K562 (cell line): ENCODE measurements around the gene SETDB2. TPM values are rescaled to one million over a fixed set of nuclear protein-coding genes. Genes with fewer than 3 reads are reported as not detected.

Experiments used
- ATAC-seq: fragments of 200-7000 bp; cut with Tn5 transposase; 3 replicates; pipeline ENCODE4 v1.9.1; 2020; ENCODE audit warnings: moderate library complexity
- BruUV-seq: library from RNA; stranded (reverse); fragments of 400-500 nt; replicated peaks from 2 replicates; lab custom pipeline; 2021; lab: Mats Ljungman, UMichigan
- CTCF ChIA-PET: fragments of 300-600 bp; formaldehyde crosslinking; extraction: SDS; loops from one replicate; lab custom pipeline; 2021; ENCODE audit warnings: low intra/inter-chr PET ratio; lab: Yijun Ruan, JAX
- POLR2A ChIA-PET: fragments of 300-600, 350-650 bp; sonication (Branson Sonifier 250); formaldehyde crosslinking; extraction: SDS; loops from one replicate; lab custom pipeline; 2021; ENCODE audit warnings: antibody characterized with exemption, inconsistent platforms; lab: Yijun Ruan, JAX
- DNase-seq, 4 experiments: peaks; one replicate each; pipeline versions ENCODE4 v3.0.0 to v3.0.0-alpha.2; 2011 to 2018; ENCODE audit warnings: low spot score in 3 of 4, mixed read lengths in 3 of 4; ENCODE audit errors: extremely low read depth in 1 of 4
- FAIRE-seq: peaks from 2 replicates; lab custom pipeline; 2011; peaks lifted over from hg19 to GRCh38; lab: Jason Lieb, UNC
- H2AFZ ChIP-seq: 2 replicates; pipeline ENCODE4 v1.6.0; 2011; ENCODE audit warnings: low read depth, low read length, control low read depth, inconsistent platforms
- H3K27ac ChIP-seq: fragments of 200-600 bp; 3 replicates; pipeline ENCODE4 v1.8.0; 2011; ENCODE audit warnings: low read depth, mild to moderate bottlenecking, control low read depth, inconsistent platforms, low read length, moderate library complexity, mixed read lengths; ENCODE audit errors: extremely low read depth
- H3K27me3 ChIP-seq, 2 experiments: fragments of 300-600 bp in 1 of 2; 2 replicates in 1 of 2; 3 replicates in 1 of 2; pipeline versions ENCODE4 v1.6.0 to v1.8.0; 2011; ENCODE audit warnings: inconsistent platforms in 2 of 2, low read length in 2 of 2, mild to moderate bottlenecking in 1 of 2, mixed read lengths in 1 of 2, moderate library complexity in 1 of 2; ENCODE audit not compliant: control insufficient read depth in 2 of 2, insufficient read depth in 2 of 2
- H3K36me3 ChIP-seq: fragments of 300-600 bp; 3 replicates; pipeline ENCODE4 v1.8.0; 2011; ENCODE audit warnings: mild to moderate bottlenecking, low read length, inconsistent platforms; ENCODE audit not compliant: control insufficient read depth, insufficient read depth
- H3K4me1 ChIP-seq, 2 experiments: fragments of 200-600 bp in 1 of 2; replicated peaks in 1 of 2; 2 replicates in 1 of 2; 3 replicates in 1 of 2; pipeline versions ENCODE4 v1.5.1 to v1.8.0; 2011; ENCODE audit warnings: inconsistent platforms in 2 of 2, low read length in 2 of 2, mild to moderate bottlenecking in 1 of 2, mixed read lengths in 1 of 2, moderate library complexity in 1 of 2; ENCODE audit not compliant: control insufficient read depth in 2 of 2, insufficient read depth in 2 of 2
- H3K4me2 ChIP-seq: 2 replicates; pipeline ENCODE4 v1.6.1; 2011; ENCODE audit warnings: low read length, control low read depth, inconsistent platforms, mixed read lengths; ENCODE audit not compliant: insufficient read depth
- H3K4me3 ChIP-seq: fragments of 200-600 bp; sonication (generic), shearing (Covaris generic); 2 replicates; pipeline ENCODE4 v1.5.1; 2016; ENCODE audit warnings: control low read depth, inconsistent platforms
- H3K79me2 ChIP-seq: fragments of 200-600 bp; 3 replicates; pipeline ENCODE4 v1.8.0; 2011; ENCODE audit warnings: low read length, inconsistent platforms; ENCODE audit not compliant: control insufficient read depth, insufficient read depth
- H3K9ac ChIP-seq, 2 experiments: 2 replicates each; pipeline versions ENCODE4 v1.6.0 to v1.6.1; 2011; ENCODE audit warnings: low read depth in 2 of 2, low read length in 2 of 2, control low read depth in 1 of 2, inconsistent platforms in 1 of 2, mild to moderate bottlenecking in 1 of 2, mixed read lengths in 1 of 2; ENCODE audit not compliant: insufficient read depth in 1 of 2
- H3K9me1 ChIP-seq: one replicate; pipeline ENCODE4 v1.6.0; 2011; ENCODE audit warnings: inconsistent platforms, mild to moderate bottlenecking, low read length, moderate library complexity; ENCODE audit not compliant: control insufficient read depth, insufficient read depth
- H3K9me3 ChIP-seq: replicated peaks from 2 replicates; pipeline ENCODE4 v1.5.1; 2011; ENCODE audit warnings: low read depth, low read length, inconsistent platforms; ENCODE audit not compliant: control insufficient read depth, insufficient read depth
- H4K20me1 ChIP-seq: replicated peaks from 2 replicates; pipeline ENCODE4 v1.6.1; 2011; ENCODE audit warnings: low read length, inconsistent platforms, mixed read lengths; ENCODE audit not compliant: control insufficient read depth, insufficient read depth
- ARID2 ChIP-seq: fragments of 450-650 bp; IDR thresholded peaks from 2 replicates; pipeline ENCODE4 v1.6.1; 2017; ENCODE audit warnings: antibody characterized with exemption, mild to moderate bottlenecking
- CGGBP1 ChIP-seq: fragments of 250-450 bp; sonication (Bioruptor Pico); IDR thresholded peaks from 2 replicates; pipeline ENCODE4 v1.9.0; 2021; ENCODE audit warnings: mild to moderate bottlenecking
- DACH1 ChIP-seq: fragments of 450-650 bp; IDR thresholded peaks from 2 replicates; pipeline ENCODE4 v1.6.1; 2018; ENCODE audit not compliant: partially characterized antibody
- HDAC1 ChIP-seq, 2 experiments: fragments of 450-650 bp; IDR thresholded peaks; 2 replicates each; pipeline ENCODE4 v1.6.1; 2016 to 2017; ENCODE audit warnings: inconsistent platforms in 1 of 2, mild to moderate bottlenecking in 1 of 2, moderate library complexity in 1 of 2
- JUN ChIP-seq, 2 experiments: sonication (generic) in 1 of 2; formaldehyde crosslinking in 1 of 2; IDR thresholded peaks; 2 replicates each; pipeline versions ENCODE4 v1.6.1 to v1.8.0; 2012 to 2022; ENCODE audit warnings: borderline replicate concordance in 2 of 2, mild to moderate bottlenecking in 2 of 2, improper control_type of control experiment in 1 of 2, low read depth in 1 of 2, low read length in 1 of 2, missing genetic modification reagents in 1 of 2
- KLF10 ChIP-seq: fragments of 250-450 bp; sonication (Bioruptor Pico); IDR thresholded peaks from 2 replicates; pipeline ENCODE4 v1.6.1; 2021; ENCODE audit warnings: matching md5 sums
- POLR3G ChIP-seq: IDR thresholded peaks from 2 replicates; pipeline ENCODE4 v1.6.1; 2011; ENCODE audit not compliant: insufficient read length, insufficient replicate concordance; ENCODE audit errors: extremely low read depth
- PTRF ChIP-seq: fragments of 450-650 bp; IDR thresholded peaks from 2 replicates; pipeline ENCODE4 v1.6.1; 2016; ENCODE audit warnings: mild to moderate bottlenecking, missing genetic modification characterization, missing compliant biosample characterization
- PTTG1 ChIP-seq: fragments of 450-650 bp; IDR thresholded peaks from 2 replicates; pipeline ENCODE4 v1.6.1; 2016; ENCODE audit warnings: low read depth, mild to moderate bottlenecking, missing genetic modification characterization, missing compliant biosample characterization
- RFX5 ChIP-seq: IDR thresholded peaks from 2 replicates; pipeline ENCODE4 v1.6.1; 2011; ENCODE audit warnings: low read depth, mild to moderate bottlenecking, improper control_type of control experiment, low read length
- TSHZ1 ChIP-seq: fragments of 250-450 bp; sonication (Bioruptor Pico); IDR thresholded peaks from 2 replicates; pipeline ENCODE4 v1.4.0; 2020; ENCODE audit warnings: mild to moderate bottlenecking, moderate library complexity
- ZC3H4 ChIP-seq: sonication (generic); formaldehyde crosslinking; IDR thresholded peaks from 2 replicates; pipeline ENCODE4 v1.9.0; 2021; ENCODE audit warnings: missing genetic modification reagents, borderline replicate concordance
- ZHX1 ChIP-seq: fragments of 150-350 bp; conservative IDR thresholded peaks from 2 replicates; pipeline ENCODE4 v1.6.1; 2014; ENCODE audit warnings: low read length
- ZNF146 ChIP-seq: IDR thresholded peaks from one replicate; pipeline ENCODE4 v1.6.1; 2018; ENCODE audit warnings: missing compliant biosample characterization; ENCODE audit not compliant: unreplicated experiment
- whole genome bisulfite sequencing: fragments of 100-300 bp; shearing (Covaris generic); methylation state at CpG from one replicate; pipeline ENCODE4 v1.1.6; 2016; ENCODE audit warnings: low coverage, mixed read lengths; ENCODE audit not compliant: insufficient coverage; ENCODE audit errors: missing lambda C conversion rate; 5-methylcytosine and 5-hydroxymethylcytosine counted together
- in situ Hi-C: fragments of 300-500 bp; cut with MboI; formaldehyde crosslinking; loops from 4 replicates; pipeline ENCODE4 v1.15.0; 2018; ENCODE audit warnings: inconsistent platforms, mixed read lengths
- intact Hi-C: fragments of 100-400 bp; cut with micrococcal nuclease; formaldehyde crosslinking; loops from 2 replicates; pipeline ENCODE4 v1.14.2; 2022
- polyA plus RNA-seq, 8 experiments: library from polyadenylated mRNA; depleted of rRNA in 4 of 8; stranded (reverse) in 5 of 8; unstranded in 3 of 8; fragments of >200 nt; fragmentation: Nextera tagmentation in 2 of 8; fragmentation: Illumina TruSeq in 1 of 8; extraction: Ambion mirVana in 2 of 8; extraction: Trizol in 1 of 8; gene quantifications; 2 replicates each; pipeline versions ENCODE4 v1.2.1 to v1.2.3, GENCODE V29; 2011 to 2014; ENCODE audit warnings: inconsistent platforms in 1 of 8, missing spikeins in 1 of 8
- total RNA-seq, 7 experiments: library from RNA; depleted of rRNA in 6 of 7; stranded (reverse); fragments of >200 nt in 6 of 7; fragmentation: Illumina TruSeq in 2 of 7; extraction: Trizol in 2 of 7; gene quantifications; 2 replicates each; pipeline versions ENCODE4 v1.2.1 to v1.2.3, GENCODE V29; 2011 to 2021; ENCODE audit warnings: low replicate concordance in 1 of 7

The SETDB2 gene
- total and polyA plus RNA-seq, 9 of the 15 experiments (the other 6 are each of a cell fraction or from before 2014, with no cell fraction given): 1.0 to 9.0 (median 6.1) TPM

DNA sequence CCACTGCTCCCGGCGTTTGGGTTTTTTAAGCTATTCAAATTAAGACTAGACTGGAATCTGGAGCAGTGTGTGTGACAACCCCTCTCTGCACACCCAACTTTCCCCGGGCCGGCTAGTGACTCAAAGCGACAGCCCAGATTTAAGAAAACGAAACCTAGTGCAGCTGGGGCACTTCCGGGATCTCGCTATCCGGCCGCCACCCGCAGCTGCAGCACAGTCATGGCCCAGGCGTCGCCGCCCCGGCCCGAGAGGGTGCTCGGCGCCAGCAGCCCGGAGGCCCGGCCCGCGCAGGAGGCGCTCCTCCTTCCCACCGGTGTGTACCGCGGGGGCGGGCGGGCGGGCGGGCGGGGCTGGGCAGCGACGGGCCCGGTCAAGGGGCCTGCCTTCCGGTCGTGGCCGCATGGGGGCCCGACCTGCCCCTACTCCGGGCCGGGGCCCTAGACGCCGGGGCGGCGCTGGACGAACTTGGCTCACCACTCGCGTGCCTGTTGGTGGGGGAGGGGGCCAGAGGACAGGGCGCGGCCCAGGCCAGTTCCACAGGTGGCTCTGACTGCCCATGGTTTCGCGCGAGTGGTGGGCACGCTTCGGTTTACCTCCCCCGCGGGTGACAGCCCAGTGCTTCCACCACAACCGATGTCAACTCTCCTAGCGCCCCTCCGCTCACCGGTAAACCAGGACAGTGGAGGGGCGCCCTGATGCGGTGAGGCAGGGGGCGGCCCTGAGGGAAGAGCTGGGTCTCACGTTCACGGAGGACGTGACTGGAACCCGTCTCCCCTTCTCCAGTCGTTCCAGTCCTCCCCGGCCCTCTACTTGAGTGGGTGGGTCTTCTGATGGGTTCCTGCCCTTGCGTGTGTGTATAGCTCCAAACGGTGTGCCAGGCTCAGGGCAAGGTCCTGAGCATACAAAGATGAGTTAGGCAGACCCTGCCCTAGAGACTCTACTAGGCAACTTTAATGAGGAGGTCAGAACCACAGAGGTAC lies 52.0 kb downstream of the SETDB2 start, which contains the start of gene PHF11:
TSS of gene PHF11 (plus strand) at position 171 of the 980 bp plus-strand sequence. CDS start at position 220, 49 bp downstream.
- no peaks in the 10 kb centered on the region for H3K9me3 ChIP-seq
- peak within 1 kb of the TSS; percentile 42 for H3K4me3 ChIP-seq
- H3K36me3 ChIP-seq: peaks cover 4% of the 10 kb centered on the region; the same call in 1 of the 3 replicates
- H3K4me1 ChIP-seq: peaks cover 6 to 12% of the 10 kb centered on the region in 2 experiments; a peak in 4 of 5 replicates
- peak within 1 kb of the TSS; percentile 76 for H3K27ac ChIP-seq
- POLR2A ChIA-PET: interaction anchor here (0.6 to 1.5 kb wide), 6 partner anchors 10 to 249 kb away, joined by 3 to 5 read pairs (median 4); partner anchors contain the start of gene CDADC1
- CTCF ChIA-PET: no interaction called here
- H3K79me2 ChIP-seq: no peaks in the 10 kb centered on the region
- DNase-seq (peak; percentile 69 to 83 (median 77)), FAIRE-seq (no peak), ATAC-seq (peak; percentile 92)
- peak within 1 kb of the TSS; percentile 59 to 88 for H3K9ac ChIP-seq
- no peaks in the 10 kb centered on the region for H3K9me1 ChIP-seq
- 16% methylated on average over 26 of the region's 71 CpGs for WGBS
- H3K4me2 ChIP-seq: peak within 1 kb of the TSS; percentile 72
- intact Hi-C loops (loop anchor here (1.0 kb wide), 1 partner anchor 111 kb away; no protein-coding TSS in a partner anchor), in situ Hi-C loops (no loop called here)
- H4K20me1 ChIP-seq: no peaks in the 10 kb centered on the region
- BruUV-seq: no TSS peak
- no peaks in the 10 kb centered on the region for H3K27me3 ChIP-seq
- peak within 1 kb of the TSS; percentile 92 for H2AFZ ChIP-seq
- TF ChIP-seq ZNF146 (CRISPR knock-in tag) (no peak), HDAC1 (IDR thresholded peaks at IDR 0.05) (no peak), RFX5 (no peak), TSHZ1 (no peak), ZC3H4 (CRISPR knock-in tag) (no peak), PTTG1 (no peak), KLF10 (CRISPR knock-in tag) (no peak), POLR3G (no peak), ZHX1 (no peak), PTRF (tag) (no peak), CGGBP1 (CRISPR knock-in tag) (no peak), DACH1 (no peak), ARID2 (no peak), JUN (IDR thresholded peaks at IDR 0.05; ENCODE audit: borderline replicate concordance, low read depth, low read length) (no peak), JUN (CRISPR knock-in tag; IDR thresholded peaks at IDR 0.05; ENCODE audit: borderline replicate concordance) (no peak)
